ENCODE results near the gene LRWD1. TPM values are rescaled to one million over a fixed set of nuclear protein-coding genes. Genes with fewer than 3 reads are reported as not detected.

LRWD1 gene
- total RNA-seq, 1 experiment from 2014 or later = 48.5 TPM

GRCh38 chr7:102417105-102417504 is 47.7 kb upstream of the LRWD1 start:
- no TSS peak for BruUV-seq (replicated peaks)
- peaks cover 58% of the 10 kb centered on the region for H3K36me3 ChIP-seq (ENCODE audit: insufficient read depth, low read length, poor library complexity, severe bottlenecking)
- H3K4me1 ChIP-seq (ENCODE audit: insufficient read depth, low read length, poor library complexity, severe bottlenecking) = no peaks in the 10 kb centered on the region
- ChIA-PET POLR2A (ENCODE audit: low non-redundant PET) (no interaction called here), CTCF (interaction anchor here (0.6 kb wide), 1 partner anchor 1224 kb away, joined by 9 read pairs; no protein-coding TSS in a partner anchor)
- no peak for TF ChIP-seq EZH2 (IDR thresholded peaks at IDR 0.05; ENCODE audit: borderline replicate concordance, low read depth, low read length, poor library complexity, severe bottlenecking)
- TF ChIP-seq, protein P1, sequence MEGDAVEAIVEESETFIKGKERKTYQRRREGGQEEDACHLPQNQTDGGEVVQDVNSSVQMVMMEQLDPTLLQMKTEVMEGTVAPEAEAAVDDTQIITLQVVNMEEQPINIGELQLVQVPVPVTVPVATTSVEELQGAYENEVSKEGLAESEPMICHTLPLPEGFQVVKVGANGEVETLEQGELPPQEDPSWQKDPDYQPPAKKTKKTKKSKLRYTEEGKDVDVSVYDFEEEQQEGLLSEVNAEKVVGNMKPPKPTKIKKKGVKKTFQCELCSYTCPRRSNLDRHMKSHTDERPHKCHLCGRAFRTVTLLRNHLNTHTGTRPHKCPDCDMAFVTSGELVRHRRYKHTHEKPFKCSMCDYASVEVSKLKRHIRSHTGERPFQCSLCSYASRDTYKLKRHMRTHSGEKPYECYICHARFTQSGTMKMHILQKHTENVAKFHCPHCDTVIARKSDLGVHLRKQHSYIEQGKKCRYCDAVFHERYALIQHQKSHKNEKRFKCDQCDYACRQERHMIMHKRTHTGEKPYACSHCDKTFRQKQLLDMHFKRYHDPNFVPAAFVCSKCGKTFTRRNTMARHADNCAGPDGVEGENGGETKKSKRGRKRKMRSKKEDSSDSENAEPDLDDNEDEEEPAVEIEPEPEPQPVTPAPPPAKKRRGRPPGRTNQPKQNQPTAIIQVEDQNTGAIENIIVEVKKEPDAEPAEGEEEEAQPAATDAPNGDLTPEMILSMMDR (conservative IDR thresholded peaks at IDR 0.05; ENCODE audit: low read depth, low read length) = no peak
- H3K27me3 ChIP-seq (replicated peaks; ENCODE audit: insufficient read depth, low read depth, low read length, poor library complexity) = no peaks in the 10 kb centered on the region
- no peak for DNase-seq (ENCODE audit: low spot score)
- no peak overlapping the region for H3K27ac ChIP-seq (ENCODE audit: low read depth, low read length, poor library complexity, severe bottlenecking)
- intact Hi-C loops (cut with micrococcal nuclease; ENCODE audit: unreplicated experiment) = no loop called here
- H3K9me3 ChIP-seq (ENCODE audit: low read depth, low read length, poor library complexity, severe bottlenecking) = no peaks in the 10 kb centered on the region
- H3K4me3 ChIP-seq (ENCODE audit: low read depth, low read length, poor library complexity, severe bottlenecking) = no peak overlapping the region

- TF ChIP-seq, protein P1 (conservative IDR thresholded peaks at IDR 0.05; ENCODE audit: low read depth, low read length) = no peak
- no peak for TF ChIP-seq EZH2 (IDR thresholded peaks at IDR 0.05; ENCODE audit: borderline replicate concordance, low read depth, low read length, poor library complexity, severe bottlenecking)
- CTCF ChIA-PET = no interaction called here
- no TSS peak for BruUV-seq (replicated peaks)
Measured at GRCh38 chr7:102418592-102418991, 46.2 kb upstream of the LRWD1 start.

DNA sequence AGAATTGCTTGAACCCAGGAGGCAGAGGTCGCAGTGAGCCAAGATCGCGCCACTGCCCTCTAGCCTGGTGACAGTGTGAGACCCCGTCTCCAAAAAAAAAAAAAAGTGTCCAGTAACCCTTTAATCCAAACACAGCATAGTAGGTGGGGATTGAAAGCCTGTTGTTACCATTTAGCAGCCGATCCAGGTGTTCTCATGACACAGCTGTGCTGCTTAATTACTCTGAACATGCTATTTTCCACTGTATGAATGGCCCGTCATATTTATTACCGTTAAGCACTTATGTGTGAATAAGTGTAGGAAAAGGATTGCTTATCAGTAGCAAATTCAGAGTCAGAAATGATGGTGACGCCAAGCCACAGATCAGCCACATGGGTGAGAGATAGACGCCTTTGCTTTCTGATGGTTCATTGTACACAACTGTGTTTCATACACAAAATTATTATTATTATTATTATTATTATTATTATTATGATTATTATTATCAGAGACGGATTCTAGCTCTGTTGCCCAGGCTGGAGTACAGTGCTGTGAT is 43.0 kb upstream of the LRWD1 start:
- Histone ChIP-seq H3K36me3 (ENCODE audit: insufficient read depth, low read length, poor library complexity, severe bottlenecking) (peaks cover 35% of the 10 kb centered on the region), H3K9me3 (ENCODE audit: low read depth, low read length, poor library complexity, severe bottlenecking) (no peaks in the 10 kb centered on the region), H3K4me3 (ENCODE audit: low read depth, low read length, poor library complexity, severe bottlenecking) (no peak overlapping the region), H3K27me3 (replicated peaks; ENCODE audit: insufficient read depth, low read depth, low read length, poor library complexity) (no peaks in the 10 kb centered on the region), H3K4me1 (ENCODE audit: insufficient read depth, low read length, poor library complexity, severe bottlenecking) (no peaks in the 10 kb centered on the region), H3K27ac (ENCODE audit: low read depth, low read length, poor library complexity, severe bottlenecking) (no peak overlapping the region)
- DNase-seq (ENCODE audit: low spot score) = no peak
- no TSS peak for BruUV-seq (replicated peaks)
- ChIA-PET POLR2A (ENCODE audit: low non-redundant PET) (no interaction called here), CTCF (interaction anchor here (0.6 kb wide), 1 partner anchor 327 kb away, joined by 6 read pairs; the partner anchor contains the start of gene FAM185A)
- intact Hi-C loops (cut with micrococcal nuclease; ENCODE audit: unreplicated experiment) = no loop called here
- TF ChIP-seq, protein P1 (conservative IDR thresholded peaks at IDR 0.05; ENCODE audit: low read depth, low read length) = no peak
- TF ChIP-seq EZH2 (IDR thresholded peaks at IDR 0.05; ENCODE audit: borderline replicate concordance, low read depth, low read length, poor library complexity, severe bottlenecking) = no peak

More at GRCh38 chr7:102418592-102418991, 46.2 kb upstream of the LRWD1 start:
- Histone ChIP-seq H3K4me1 (ENCODE audit: insufficient read depth, low read length, poor library complexity, severe bottlenecking) (no peaks in the 10 kb centered on the region), H3K4me3 (ENCODE audit: low read depth, low read length, poor library complexity, severe bottlenecking) (no peak overlapping the region), H3K27ac (ENCODE audit: low read depth, low read length, poor library complexity, severe bottlenecking) (no peak overlapping the region), H3K9me3 (ENCODE audit: low read depth, low read length, poor library complexity, severe bottlenecking) (no peaks in the 10 kb centered on the region), H3K27me3 (replicated peaks; ENCODE audit: insufficient read depth, low read depth, low read length, poor library complexity) (no peaks in the 10 kb centered on the region), H3K36me3 (ENCODE audit: insufficient read depth, low read length, poor library complexity, severe bottlenecking) (peaks cover 44% of the 10 kb centered on the region)
- intact Hi-C loops (cut with micrococcal nuclease; ENCODE audit: unreplicated experiment) = no loop called here
- POLR2A ChIA-PET (ENCODE audit: low non-redundant PET) = no interaction called here
- DNase-seq (ENCODE audit: low spot score) = no peak

Measured in A673 (cell line).